PC-3 (cell line): ENCODE data around the gene ABHD8. TPM values are rescaled to one million over a fixed set of nuclear protein-coding genes. Genes with fewer than 3 reads are reported as not detected.

ENCODE experiments used
- ATAC-seq: fragments of 200-7000 bp; cut with Tn5 transposase; 2 replicates; pipeline ENCODE4 v1.9.1; 2020; ENCODE audit warnings: mild to moderate bottlenecking, moderate library complexity
- BruUV-seq: library from RNA; stranded (reverse); fragments of 400-500 nt; replicated peaks from 2 replicates; lab custom pipeline; 2021; lab: Mats Ljungman, UMichigan
- CTCF ChIA-PET: fragments of 300-600 bp; sonication (Branson Sonifier 250); formaldehyde crosslinking; loops from one replicate; lab custom pipeline; 2022; ENCODE audit warnings: antibody characterized with exemption; lab: Charles Lee
- POLR2A ChIA-PET: fragments of 300-600 bp; sonication (Branson Sonifier 250); formaldehyde crosslinking; loops from one replicate; lab custom pipeline; 2022; ENCODE audit warnings: antibody characterized with exemption; ENCODE audit not compliant: unreplicated experiment; lab: Charles Lee
- DNase-seq: peaks from one replicate; pipeline ENCODE4 v3.0.0-alpha.2; 2015
- H2AFZ ChIP-seq: fragments of 300-600 bp; sonication (generic); 2 replicates; pipeline ENCODE4 v1.6.0; 2016; ENCODE audit warnings: antibody characterized with exemption, low read length
- H3F3A ChIP-seq: fragments of 300-600 bp; sonication (generic); one replicate; pipeline ENCODE4 v1.6.0; 2017; ENCODE audit warnings: antibody characterized with exemption, low read length, control low read depth, mild to moderate bottlenecking; ENCODE audit not compliant: unreplicated experiment
- H3K27ac ChIP-seq: fragments of 300-600 bp; sonication (generic); 2 replicates; pipeline ENCODE4 v1.5.1; 2016; ENCODE audit warnings: mild to moderate bottlenecking, low read length
- H3K27me3 ChIP-seq: fragments of 300-600 bp; sonication (generic); 2 replicates; pipeline ENCODE4 v1.6.1; 2016; ENCODE audit warnings: low read length, mixed read lengths
- H3K36me3 ChIP-seq: fragments of 300-600 bp; sonication (generic); 2 replicates; pipeline ENCODE4 v1.6.1; 2016; ENCODE audit warnings: low read depth, mixed run types, low read length, mixed read lengths
- H3K4me1 ChIP-seq: fragments of 300-600 bp; sonication (generic); 2 replicates; pipeline ENCODE4 v1.5.1; 2016; ENCODE audit warnings: low read length; ENCODE audit not compliant: insufficient read depth
- H3K4me2 ChIP-seq: fragments of 300-600 bp; sonication (generic); 2 replicates; pipeline ENCODE4 v1.6.0; 2016; ENCODE audit warnings: low read length
- H3K4me3 ChIP-seq: fragments of 300-600 bp; sonication (generic); 2 replicates; pipeline ENCODE4 v1.5.1; 2016; ENCODE audit warnings: mild to moderate bottlenecking, low read length, mixed read lengths
- H3K79me2 ChIP-seq: fragments of 300-600 bp; sonication (generic); 2 replicates; pipeline ENCODE4 v1.6.1; 2017; ENCODE audit warnings: low read length, mixed read lengths
- H3K9ac ChIP-seq: fragments of 300-600 bp; sonication (generic); 2 replicates; pipeline ENCODE4 v1.6.0; 2016; ENCODE audit warnings: mild to moderate bottlenecking, low read length
- H3K9me2 ChIP-seq: fragments of 300-600 bp; sonication (generic); replicated peaks from 2 replicates; pipeline ENCODE4 v1.6.1; 2016; ENCODE audit warnings: mixed run types, low read length, mixed read lengths
- H3K9me3 ChIP-seq: fragments of 300-600 bp; sonication (generic); 2 replicates; pipeline ENCODE4 v1.6.1; 2016; ENCODE audit warnings: low read length, mixed read lengths
- H4K20me1 ChIP-seq: fragments of 300-600 bp; sonication (generic); 2 replicates; pipeline ENCODE4 v1.6.1; 2016; ENCODE audit warnings: low read length, mixed read lengths
- CTCF ChIP-seq: fragments of 300-600 bp; sonication (generic); conservative IDR thresholded peaks from 2 replicates; pipeline ENCODE4 v1.5.1; 2017; ENCODE audit warnings: antibody characterized with exemption, low read depth, mild to moderate bottlenecking, low read length
- EZH2 ChIP-seq: fragments of 300-600 bp; sonication (generic); IDR thresholded peaks from one replicate; pipeline ENCODE4 v1.6.1; 2017; ENCODE audit warnings: antibody characterized with exemption, mild to moderate bottlenecking, low read length; ENCODE audit not compliant: unreplicated experiment
- EZH2phosphoT487 ChIP-seq: fragments of 300-600 bp; sonication (generic); IDR thresholded peaks from 2 replicates; pipeline ENCODE4 v1.6.1; 2018; ENCODE audit warnings: mild to moderate bottlenecking, antibody characterized with exemption, low read length, borderline replicate concordance
- intact Hi-C: fragments of 100-400 bp; cut with micrococcal nuclease; formaldehyde crosslinking; loops from 2 replicates; pipeline ENCODE4 v1.9.0; 2023
- total RNA-seq: library from RNA; depleted of rRNA; stranded (reverse); fragments of >200 nt; gene quantifications from 2 replicates; pipeline ENCODE4 v1.2.3, GENCODE V29; 2014

The ABHD8 gene
- total RNA-seq, 1 experiment from 2014 or later: 42.4 TPM

- intact Hi-C loops: loop anchor here (1.0 to 2.0 kb wide), 2 partner anchors 24 to 43 kb away; partner anchors contain the start of genes ANO8 and BABAM1
- ChIA-PET CTCF (no interaction called here), POLR2A (interaction anchor here (1.4 kb wide), 1 partner anchor 23 kb away, joined by 11 read pairs; no protein-coding TSS in a partner anchor)
- ATAC-seq: no peak
- DNase-seq: no peak
- Histone ChIP-seq H4K20me1 (no peaks in the 10 kb centered on the region), H3K4me1 (peaks cover 29% of the 10 kb centered on the region), H3K27me3 (no peaks in the 10 kb centered on the region), H3K9me3 (no peaks in the 10 kb centered on the region), H3K9me2 (no peaks in the 10 kb centered on the region), H3F3A (no peaks in the 10 kb centered on the region), H2AFZ (peak overlapping the region; percentile 56; the same call in 1 of the 2 replicates), H3K79me2 (peaks cover 69% of the 10 kb centered on the region), H3K36me3 (peaks cover 12% of the 10 kb centered on the region; the same call in 1 of the 2 replicates), H3K27ac (peak overlapping the region; percentile 60), H3K9ac (peak overlapping the region; percentile 92), H3K4me3 (peak overlapping the region; percentile 94), H3K4me2 (peak overlapping the region; percentile 87)
- TF ChIP-seq EZH2 (no peak), CTCF (no peak), EZH2phosphoT487 (no peak)
- BruUV-seq: no TSS peak
Observed at GRCh38 chr19:17309965-17310461, 6.8 kb upstream of the ABHD8 start.

GRCh38 chr19:17309198-17309964, 6.2 kb upstream of the ABHD8 start, which contains the start of gene DDA1:
Gene DDA1, plus strand, starts transcription at chr19:17309563. Its CDS starts 92 bp downstream, at chr19:17309655.
- intact Hi-C loops: loop anchor here (1.0 to 2.0 kb wide), 2 partner anchors 25 to 43 kb away; partner anchors contain the start of genes ANO8 and BABAM1
- H3K36me3 ChIP-seq: peaks cover 8% of the 10 kb centered on the region; the same call in 1 of the 2 replicates
- H2AFZ ChIP-seq: peak within 1 kb of the TSS; percentile 56
- H3K27me3 ChIP-seq: no peaks in the 10 kb centered on the region
- H3K9ac ChIP-seq: peak within 1 kb of the TSS; percentile 92
- H3K79me2 ChIP-seq: peaks cover 69% of the 10 kb centered on the region
- peak; percentile 75 for ATAC-seq
- H3K9me2 ChIP-seq: no peaks in the 10 kb centered on the region
- BruUV-seq: TSS peak; percentile 57
- H3K9me3 ChIP-seq: no peaks in the 10 kb centered on the region
- peak within 1 kb of the TSS; percentile 60 for H3K27ac ChIP-seq
- H3K4me2 ChIP-seq: peak within 1 kb of the TSS; percentile 87
- peak within 1 kb of the TSS; percentile 94 for H3K4me3 ChIP-seq
- no peaks in the 10 kb centered on the region for H3F3A ChIP-seq
- peaks cover 35% of the 10 kb centered on the region for H3K4me1 ChIP-seq
- H4K20me1 ChIP-seq: no peaks in the 10 kb centered on the region
- TF ChIP-seq CTCF (no peak), EZH2 (no peak), EZH2phosphoT487 (no peak)
- POLR2A ChIA-PET: interaction anchor here (0.5 to 1.4 kb wide), 5 partner anchors 8 to 1013 kb away, joined by 3 to 13 read pairs (median 7); partner anchors contain the start of gene LSM4
- CTCF ChIA-PET: interaction anchor here (1.0 kb wide), 2 partner anchors 8 to 27 kb away, joined by 3 to 4 read pairs; no protein-coding TSS in a partner anchor
- peak; percentile 100 for DNase-seq
